ENCODE data around the gene CEP44.

Gene CEP44

DNA sequence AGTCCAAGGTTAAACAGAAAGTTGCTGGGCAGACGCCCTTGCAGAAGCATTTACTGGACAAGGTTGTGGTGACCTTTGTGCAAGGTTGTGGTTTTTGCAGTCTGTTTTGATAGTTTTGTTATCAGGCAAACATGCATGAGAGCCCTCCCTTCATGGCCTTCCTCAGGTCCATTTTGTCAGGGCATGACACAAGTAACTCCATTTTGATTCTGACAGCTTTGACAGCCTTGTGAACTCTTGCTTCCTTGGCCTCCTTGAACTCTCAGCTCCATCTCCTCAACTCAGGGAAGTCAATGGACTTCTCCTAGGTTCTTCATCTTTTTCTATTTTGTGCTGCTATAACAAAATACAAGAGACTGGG lies 97.7 kb downstream of the CEP44 start:
- DNase-seq (no peak), ATAC-seq (ENCODE audit: insufficient read depth, low read depth) (no peak)
- H4K20me1 ChIP-seq (ENCODE audit: insufficient read depth, low read length), result no peaks in the 10 kb centered on the region
- H3K4me2 ChIP-seq (ENCODE audit: insufficient read depth, low read length), result no peak overlapping the region
- H3K27me3 ChIP-seq (ENCODE audit: insufficient read depth, low read length, poor library complexity), result no peaks in the 10 kb centered on the region
- H3K4me3 ChIP-seq (ENCODE audit: low read depth in 1 of 2, low read length in 2 of 2), result no peak overlapping the region
- H2AFZ ChIP-seq (ENCODE audit: low read depth, low read length), result no peak overlapping the region
- no peaks in the 10 kb centered on the region for H3K36me3 ChIP-seq (ENCODE audit: insufficient read depth, low read length)
- no peak overlapping the region for H3K9ac ChIP-seq (ENCODE audit: low read depth, low read length)
- no peaks in the 10 kb centered on the region for H3K4me1 ChIP-seq (ENCODE audit: insufficient read depth, low read length)
- H3K9me3 ChIP-seq (ENCODE audit: insufficient read depth, low read length, severe bottlenecking), result no peaks in the 10 kb centered on the region
- H3K79me2 ChIP-seq (ENCODE audit: insufficient read depth, low read length), result no peaks in the 10 kb centered on the region
- no peak for TF ChIP-seq EZH2 (IDR thresholded peaks at IDR 0.05; ENCODE audit: borderline replicate concordance, low read depth, low read length, severe bottlenecking)
- TF ChIP-seq, protein P1, sequence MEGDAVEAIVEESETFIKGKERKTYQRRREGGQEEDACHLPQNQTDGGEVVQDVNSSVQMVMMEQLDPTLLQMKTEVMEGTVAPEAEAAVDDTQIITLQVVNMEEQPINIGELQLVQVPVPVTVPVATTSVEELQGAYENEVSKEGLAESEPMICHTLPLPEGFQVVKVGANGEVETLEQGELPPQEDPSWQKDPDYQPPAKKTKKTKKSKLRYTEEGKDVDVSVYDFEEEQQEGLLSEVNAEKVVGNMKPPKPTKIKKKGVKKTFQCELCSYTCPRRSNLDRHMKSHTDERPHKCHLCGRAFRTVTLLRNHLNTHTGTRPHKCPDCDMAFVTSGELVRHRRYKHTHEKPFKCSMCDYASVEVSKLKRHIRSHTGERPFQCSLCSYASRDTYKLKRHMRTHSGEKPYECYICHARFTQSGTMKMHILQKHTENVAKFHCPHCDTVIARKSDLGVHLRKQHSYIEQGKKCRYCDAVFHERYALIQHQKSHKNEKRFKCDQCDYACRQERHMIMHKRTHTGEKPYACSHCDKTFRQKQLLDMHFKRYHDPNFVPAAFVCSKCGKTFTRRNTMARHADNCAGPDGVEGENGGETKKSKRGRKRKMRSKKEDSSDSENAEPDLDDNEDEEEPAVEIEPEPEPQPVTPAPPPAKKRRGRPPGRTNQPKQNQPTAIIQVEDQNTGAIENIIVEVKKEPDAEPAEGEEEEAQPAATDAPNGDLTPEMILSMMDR (IDR thresholded peaks at IDR 0.05; ENCODE audit: borderline replicate concordance, extremely low read depth, low read length, poor library complexity, severe bottlenecking), result no peak
- H3K27ac ChIP-seq (ENCODE audit: low read length), result no peak overlapping the region

Data from DND-41 (cell line).